ENCODE results near the gene DYNLT1. TPM values are rescaled to one million over a fixed set of nuclear protein-coding genes. Genes with fewer than 3 reads are reported as not detected.
"Not testable (repeated sequence)": the region's sequence is repeated elsewhere in the genome, so short reads cannot be mapped to it uniquely, and the experiment has no call there.

Gene DYNLT1
- total RNA-seq, 4 donors from 2014 or later: 90.7 to 147 (median 102) TPM

GRCh38 chr6:158680015-158680414, 35.5 kb upstream of the DYNLT1 start:
- intact Hi-C loops (cut with DNase I): loop anchor here (10.0 kb wide), 1 partner anchor 465 kb away; no protein-coding TSS in a partner anchor
- WGBS: 94% methylated on average over 2 of the region's 2 CpGs

GRCh38 chr6:158677906-158678578, 33.5 kb upstream of the DYNLT1 start:
- 86% methylated on average over 10 of the region's 11 CpGs for WGBS

More at GRCh38 chr6:158680015-158680414, 35.5 kb upstream of the DYNLT1 start:
- no peak for DNase-seq (ENCODE audit: extremely low spot score)
- Histone ChIP-seq H3K9me3 (no peaks in the 10 kb centered on the region), H3K4me3 (no peak overlapping the region), H3K36me3 (peaks cover 0 to 4% (median 0%) of the 10 kb centered on the region in 4 donors), H3K27me3 (no peaks in the 10 kb centered on the region), H3K27ac (replicated peaks in 1 of 4) (no peak overlapping the region), H3K4me1 (peaks cover 0 to 10% (median 9%) of the 10 kb centered on the region in 4 donors)
- TF ChIP-seq CTCF (IDR thresholded peaks at IDR 0.05) (no peak), POLR2A (IDR thresholded peaks at IDR 0.05; ENCODE audit: low read depth) (no peak), EP300 (IDR thresholded peaks at IDR 0.05) (no peak)

GRCh38 chr6:158677094-158677493, 32.6 kb upstream of the DYNLT1 start:
- H3K27ac ChIP-seq (replicated peaks in 1 of 4); H3K36me3 ChIP-seq; H3K4me1 ChIP-seq; DNase-seq (ENCODE audit: extremely low spot score); intact Hi-C loops (cut with DNase I); H3K4me3 ChIP-seq; H3K27me3 ChIP-seq; H3K9me3 ChIP-seq: not testable (repeated sequence)
- 100% methylated on average over 3 of the region's 3 CpGs for WGBS

More at GRCh38 chr6:158677906-158678578, 33.5 kb upstream of the DYNLT1 start:
- H3K27me3 ChIP-seq: no peaks in the 10 kb centered on the region
- H3K4me1 ChIP-seq: no peaks in the 10 kb centered on the region
- DNase-seq (ENCODE audit: extremely low spot score): no peak
- intact Hi-C loops (cut with DNase I): no loop called here
- no peak for TF ChIP-seq CTCF (IDR thresholded peaks at IDR 0.05)
- no peak for TF ChIP-seq POLR2A (IDR thresholded peaks at IDR 0.05; ENCODE audit: low read depth)
- TF ChIP-seq EP300 (IDR thresholded peaks at IDR 0.05): no peak
- TF ChIP-seq POLR2AphosphoS5 (IDR thresholded peaks at IDR 0.05): no peak
- H3K9me3 ChIP-seq: no peaks in the 10 kb centered on the region
- no peaks in the 10 kb centered on the region for H3K36me3 ChIP-seq
- H3K27ac ChIP-seq (replicated peaks in 1 of 4): no peak overlapping the region
- no peak overlapping the region for H3K4me3 ChIP-seq

GRCh38 chr6:158674342-158675131, 30.0 kb upstream of the DYNLT1 start:
- Histone ChIP-seq H3K27ac (replicated peaks in 1 of 4) (no peak overlapping the region), H3K4me1 (no peaks in the 10 kb centered on the region), H3K9me3 (no peaks in the 10 kb centered on the region), H3K27me3 (no peaks in the 10 kb centered on the region), H3K4me3 (no peak overlapping the region), H3K36me3 (no peaks in the 10 kb centered on the region)
- WGBS: 87% methylated on average over 14 of the region's 14 CpGs
- TF ChIP-seq POLR2AphosphoS5 (IDR thresholded peaks at IDR 0.05): no peak
- DNase-seq (ENCODE audit: extremely low spot score): no peak
- intact Hi-C loops (cut with DNase I): no loop called here

- Histone ChIP-seq H3K36me3 (no peaks in the 10 kb centered on the region), H3K27me3 (no peaks in the 10 kb centered on the region), H3K27ac (replicated peaks in 1 of 4) (no peak overlapping the region), H3K4me1 (no peaks in the 10 kb centered on the region), H3K4me3 (no peak overlapping the region), H3K9me3 (no peaks in the 10 kb centered on the region)
- intact Hi-C loops (cut with DNase I): no loop called here
- 100% methylated on average over 6 of the region's 6 CpGs for WGBS
- DNase-seq (ENCODE audit: extremely low spot score): no peak
- TF ChIP-seq EP300 (IDR thresholded peaks at IDR 0.05): no peak
- no peak for TF ChIP-seq POLR2A (IDR thresholded peaks at IDR 0.05; ENCODE audit: low read depth)
- no peak for TF ChIP-seq CTCF (IDR thresholded peaks at IDR 0.05)
- TF ChIP-seq POLR2AphosphoS5 (IDR thresholded peaks at IDR 0.05): no peak
These were observed 28.2 kb upstream of the DYNLT1 start for GRCh38 chr6:158672726-158673125.

- H3K9me3 ChIP-seq; DNase-seq (ENCODE audit: extremely low spot score); H3K4me1 ChIP-seq; H3K27ac ChIP-seq (replicated peaks in 1 of 4); intact Hi-C loops (cut with DNase I); H3K4me3 ChIP-seq; H3K36me3 ChIP-seq; H3K27me3 ChIP-seq: not testable (repeated sequence)
- 89% methylated on average over 8 of the region's 8 CpGs for WGBS
These were observed 27.6 kb upstream of the DYNLT1 start for GRCh38 chr6:158672119-158672518.
